Endothelial cell of umbilical vein (primary cell): ENCODE data around the gene NR3C2. TPM values are rescaled to one million over a fixed set of nuclear protein-coding genes. Genes with fewer than 3 reads are reported as not detected.

Source experiments
- BruUV-seq: library from RNA; stranded (reverse); fragments of 400-500 nt; replicated peaks from 2 replicates; lab custom pipeline; 2021; lab: Mats Ljungman, UMichigan
- CTCF ChIA-PET: fragments of 300-600, 350-600 bp; sonication (Branson Sonifier 250); formaldehyde crosslinking; loops from one replicate; lab custom pipeline; 2021; ENCODE audit warnings: antibody characterized with exemption, inconsistent platforms; lab: Charles Lee
- POLR2A ChIA-PET: fragments of 300-600, 350-600 bp; sonication (Branson Sonifier 250); formaldehyde crosslinking; loops from one replicate; lab custom pipeline; 2021; ENCODE audit warnings: antibody characterized with exemption, inconsistent platforms; lab: Charles Lee
- DNase-seq: peaks from one replicate; pipeline ENCODE4 v3.0.0-alpha.2; 2011; ENCODE audit warnings: low read depth, low spot score
- FAIRE-seq: peaks from 2 replicates; lab custom pipeline; 2011; peaks lifted over from hg19 to GRCh38; lab: Jason Lieb, UNC
- H2AFZ ChIP-seq: 2 replicates; pipeline ENCODE4 v1.6.0; 2012; ENCODE audit warnings: low read depth, low read length, control low read depth, inconsistent platforms
- H3K27ac ChIP-seq: 2 replicates; pipeline ENCODE4 v1.5.1; 2011; ENCODE audit warnings: low read depth, mild to moderate bottlenecking, control low read depth, low read length, moderate library complexity; ENCODE audit not compliant: insufficient read depth
- H3K27me3 ChIP-seq, 2 experiments: 2 replicates each; pipeline versions ENCODE4 v1.6.0 to v1.6.1; 2011; ENCODE audit warnings: low read length in 2 of 2, mixed read lengths in 1 of 2; ENCODE audit not compliant: control insufficient read depth in 2 of 2, insufficient read depth in 2 of 2
- H3K36me3 ChIP-seq, 2 experiments: 2 replicates in 1 of 2; 3 replicates in 1 of 2; pipeline ENCODE4 v1.5.1; 2011; ENCODE audit warnings: low read length in 2 of 2, mild to moderate bottlenecking in 1 of 2, moderate library complexity in 1 of 2; ENCODE audit not compliant: control insufficient read depth in 2 of 2, insufficient read depth in 2 of 2; ENCODE audit errors: extremely low read depth in 1 of 2
- H3K4me1 ChIP-seq: 3 replicates; pipeline ENCODE4 v1.5.1; 2011; ENCODE audit warnings: mild to moderate bottlenecking, low read length; ENCODE audit not compliant: control insufficient read depth, insufficient read depth; ENCODE audit errors: extremely low read depth
- H3K4me2 ChIP-seq: 2 replicates; pipeline ENCODE4 v1.6.1; 2011; ENCODE audit warnings: low read length, control low read depth, mixed read lengths; ENCODE audit not compliant: insufficient read depth
- H3K4me3 ChIP-seq, 3 experiments: fragments of 200-600 bp in 1 of 3; sonication (generic), shearing (Covaris generic) in 1 of 3; replicated peaks in 1 of 3; 2 replicates each; pipeline ENCODE4 v1.5.1; 2011 to 2016; ENCODE audit warnings: control low read depth in 3 of 3, low read length in 3 of 3, mild to moderate bottlenecking in 2 of 3, inconsistent platforms in 1 of 3, low read depth in 1 of 3, moderate library complexity in 1 of 3; ENCODE audit not compliant: insufficient read depth in 1 of 3
- H3K79me2 ChIP-seq: 2 replicates; pipeline ENCODE4 v1.6.0; 2012; ENCODE audit warnings: low read length, inconsistent platforms; ENCODE audit not compliant: control insufficient read depth, insufficient read depth
- H3K9ac ChIP-seq: replicated peaks from 2 replicates; pipeline ENCODE3; 2011; ENCODE audit warnings: low read length, control low read depth; ENCODE audit not compliant: insufficient read depth; ENCODE audit errors: extremely low read depth
- H3K9me1 ChIP-seq: replicated peaks from 3 replicates; pipeline ENCODE4 v1.6.0; 2011; ENCODE audit warnings: mild to moderate bottlenecking, low read length; ENCODE audit not compliant: control insufficient read depth, insufficient read depth; ENCODE audit errors: extremely low read depth
- H3K9me3 ChIP-seq: replicated peaks from 2 replicates; pipeline ENCODE4 v1.5.1; 2012; ENCODE audit warnings: low read length, inconsistent platforms; ENCODE audit not compliant: control insufficient read depth, insufficient read depth
- H4K20me1 ChIP-seq: replicated peaks from 2 replicates; pipeline ENCODE3; 2011; ENCODE audit warnings: mild to moderate bottlenecking, low read length; ENCODE audit not compliant: control insufficient read depth, insufficient read depth; ENCODE audit errors: extremely low read depth
- EZH2 ChIP-seq: IDR thresholded peaks from 2 replicates; pipeline ENCODE4 v1.6.1; 2012; ENCODE audit warnings: borderline replicate concordance, low read depth, mild to moderate bottlenecking, moderate library complexity, low read length, inconsistent platforms; ENCODE audit not compliant: severe bottlenecking
- FOS ChIP-seq: IDR thresholded peaks from 2 replicates; pipeline ENCODE4 v1.6.1; 2011; ENCODE audit warnings: mild to moderate bottlenecking, low read length, moderate library complexity, borderline replicate concordance; ENCODE audit not compliant: insufficient read depth
- GATA2 ChIP-seq: IDR thresholded peaks from 2 replicates; pipeline ENCODE4 v1.7.0; 2011; ENCODE audit warnings: low read depth, mild to moderate bottlenecking, moderate library complexity, mixed read lengths, low read length; ENCODE audit not compliant: insufficient read length, insufficient read depth
- JUN ChIP-seq: IDR thresholded peaks from 2 replicates; pipeline ENCODE4 v1.6.1; 2011; ENCODE audit warnings: borderline replicate concordance, low read depth; ENCODE audit not compliant: insufficient read length, insufficient read depth
- MYC ChIP-seq: IDR thresholded peaks from one replicate; pipeline ENCODE4 v1.6.1; 2011; ENCODE audit warnings: mild to moderate bottlenecking, low read depth, low read length
- POLR2A ChIP-seq: IDR thresholded peaks from 2 replicates; pipeline ENCODE4 v1.6.1; 2012; ENCODE audit warnings: low read depth, mild to moderate bottlenecking, control low read depth, low read length
- POLR2AphosphoS5 ChIP-seq: IDR thresholded peaks from 2 replicates; pipeline ENCODE4 v1.6.1; 2012; ENCODE audit warnings: low read depth, mild to moderate bottlenecking, control low read depth, low read length, moderate library complexity; ENCODE audit not compliant: insufficient read depth
- dilution Hi-C: fragments of 300-500 bp; cut with MboI; formaldehyde crosslinking; loops from one replicate; pipeline ENCODE4 v1.15.0; 2019; ENCODE audit warnings: low sequenced_read_pairs; ENCODE audit not compliant: extremely low pct_ligation_motif_present
- intact Hi-C: fragments of 100-400 bp; cut with micrococcal nuclease; formaldehyde crosslinking; loops from one replicate; pipeline ENCODE4 v1.10.0; 2022
- polyA plus RNA-seq, 4 experiments: library from polyadenylated mRNA; depleted of rRNA in 3 of 4; stranded (reverse) in 3 of 4; unstranded in 1 of 4; fragments of >200 nt; gene quantifications; 2 replicates each; pipeline versions ENCODE4 v1.2.1 to v1.2.3, GENCODE V29; 2011 to 2012; ENCODE audit warnings: missing spikeins in 1 of 4
- total RNA-seq: library from RNA; stranded (reverse); gene quantifications from 2 replicates; pipeline ENCODE4 v1.2.3, GENCODE V29; 2021
- TF ChIP-seq, protein P1 (sequence below): IDR thresholded peaks from 2 replicates; pipeline ENCODE4 v1.6.1; 2011; ENCODE audit not compliant: insufficient read depth, insufficient read length
- TF ChIP-seq, protein P2 (sequence below), 2 donors: IDR thresholded peaks; 1 replicate in 1 of 2; 2 replicates in 1 of 2; pipeline ENCODE4 v1.5.1; 2011; ENCODE audit warnings: low read length in 2 of 2, mild to moderate bottlenecking in 2 of 2, moderate library complexity in 2 of 2, control low read depth in 1 of 2, inconsistent platforms in 1 of 2, low read depth in 1 of 2; ENCODE audit not compliant: insufficient read depth in 1 of 2; ENCODE audit errors: extremely low read depth in 1 of 2

Gene NR3C2
- total and polyA plus RNA-seq, 2 donors (not counting 3 experiments of a cell fraction or from before 2014, with no cell fraction given): 4.8 to 16.4 TPM

GRCh38 chr4:148184922-148185321, 257.3 kb downstream of the NR3C2 start:
- Histone ChIP-seq H3K36me3 (no peaks in the 10 kb centered on the region), H3K27me3 (no peaks in the 10 kb centered on the region), H3K4me2 (no peak overlapping the region), H3K9ac (no peak overlapping the region), H3K9me1 (no peaks in the 10 kb centered on the region), H4K20me1 (no peaks in the 10 kb centered on the region), H3K79me2 (no peaks in the 10 kb centered on the region), H3K4me3 (no peak overlapping the region), H3K4me1 (no peaks in the 10 kb centered on the region), H3K9me3 (no peaks in the 10 kb centered on the region), H3K27ac (no peak overlapping the region), H2AFZ (no peak overlapping the region)
- POLR2A ChIA-PET: no interaction called here
- TF ChIP-seq, protein P1, sequence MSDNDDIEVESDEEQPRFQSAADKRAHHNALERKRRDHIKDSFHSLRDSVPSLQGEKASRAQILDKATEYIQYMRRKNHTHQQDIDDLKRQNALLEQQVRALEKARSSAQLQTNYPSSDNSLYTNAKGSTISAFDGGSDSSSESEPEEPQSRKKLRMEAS: no peak
- no peak for TF ChIP-seq MYC
- no peak for TF ChIP-seq GATA2
- no peak for TF ChIP-seq EZH2
- no peak for TF ChIP-seq POLR2AphosphoS5
- TF ChIP-seq, protein P2, sequence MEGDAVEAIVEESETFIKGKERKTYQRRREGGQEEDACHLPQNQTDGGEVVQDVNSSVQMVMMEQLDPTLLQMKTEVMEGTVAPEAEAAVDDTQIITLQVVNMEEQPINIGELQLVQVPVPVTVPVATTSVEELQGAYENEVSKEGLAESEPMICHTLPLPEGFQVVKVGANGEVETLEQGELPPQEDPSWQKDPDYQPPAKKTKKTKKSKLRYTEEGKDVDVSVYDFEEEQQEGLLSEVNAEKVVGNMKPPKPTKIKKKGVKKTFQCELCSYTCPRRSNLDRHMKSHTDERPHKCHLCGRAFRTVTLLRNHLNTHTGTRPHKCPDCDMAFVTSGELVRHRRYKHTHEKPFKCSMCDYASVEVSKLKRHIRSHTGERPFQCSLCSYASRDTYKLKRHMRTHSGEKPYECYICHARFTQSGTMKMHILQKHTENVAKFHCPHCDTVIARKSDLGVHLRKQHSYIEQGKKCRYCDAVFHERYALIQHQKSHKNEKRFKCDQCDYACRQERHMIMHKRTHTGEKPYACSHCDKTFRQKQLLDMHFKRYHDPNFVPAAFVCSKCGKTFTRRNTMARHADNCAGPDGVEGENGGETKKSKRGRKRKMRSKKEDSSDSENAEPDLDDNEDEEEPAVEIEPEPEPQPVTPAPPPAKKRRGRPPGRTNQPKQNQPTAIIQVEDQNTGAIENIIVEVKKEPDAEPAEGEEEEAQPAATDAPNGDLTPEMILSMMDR (IDR thresholded peaks at IDR 0.05; ENCODE audit: extremely low read depth in 1 of 2, insufficient read depth in 1 of 2, low read depth in 1 of 2, low read length in 2 of 2): no peak
- TF ChIP-seq POLR2A: no peak
- TF ChIP-seq JUN: no peak
- TF ChIP-seq FOS: no peak
- no peak for FAIRE-seq
- CTCF ChIA-PET: no interaction called here
- BruUV-seq: no TSS peak
- intact Hi-C loops: no loop called here
- DNase-seq: no peak
- dilution Hi-C loops: no loop called here
